CD8-positive, alpha-beta memory T cell (primary cell): ENCODE data around the gene MRC2. TPM values are rescaled to one million over a fixed set of nuclear protein-coding genes. Genes with fewer than 3 reads are reported as not detected.

Source experiments
- CTCF ChIA-PET: fragments of 350-600 bp; sonication (Branson Sonifier 250); formaldehyde crosslinking; loops from one replicate; lab custom pipeline; 2021; ENCODE audit warnings: antibody characterized with exemption; lab: Charles Lee
- POLR2A ChIA-PET: fragments of 350-600 bp; sonication (Branson Sonifier 250); formaldehyde crosslinking; loops from one replicate; lab custom pipeline; 2021; ENCODE audit warnings: antibody characterized with exemption; lab: Charles Lee
- DNase-seq, 5 donors: peaks; one replicate each; pipeline versions ENCODE4 v3.0.0 to v3.0.0-alpha.2; 2020 to 2022; ENCODE audit warnings: mixed read lengths in 1 of 5
- H3K27ac ChIP-seq: one replicate; pipeline ENCODE4 v1.7.0; 2013; ENCODE audit warnings: low read depth, mild to moderate bottlenecking, low read length, moderate library complexity
- H3K27me3 ChIP-seq: 2 replicates; pipeline ENCODE4 v1.7.0; 2013; ENCODE audit warnings: low read length, mild to moderate bottlenecking; ENCODE audit not compliant: insufficient read depth, poor library complexity, severe bottlenecking
- H3K36me3 ChIP-seq: 2 replicates; pipeline ENCODE4 v1.7.0; 2013; ENCODE audit warnings: mild to moderate bottlenecking, low read length, moderate library complexity; ENCODE audit not compliant: insufficient read depth
- H3K4me1 ChIP-seq: 2 replicates; pipeline ENCODE4 v1.7.0; 2013; ENCODE audit warnings: mild to moderate bottlenecking, low read length, moderate library complexity; ENCODE audit not compliant: insufficient read depth
- H3K4me3 ChIP-seq: 2 replicates; pipeline ENCODE4 v1.7.0; 2013; ENCODE audit warnings: mild to moderate bottlenecking, low read length
- H3K9me3 ChIP-seq: 2 replicates; pipeline ENCODE4 v1.7.0; 2013; ENCODE audit warnings: mild to moderate bottlenecking, low read length
- H3K27ac Mint-ChIP-seq, 8 donors: one replicate each; pipeline ENCODE4 v1.8.0; 2020 to 2021; ENCODE audit warnings: mixed read lengths in 8 of 8, mild to moderate bottlenecking in 6 of 8, inconsistent platforms in 3 of 8, moderate library complexity in 3 of 8
- H3K27me3 Mint-ChIP-seq, 2 donors: one replicate each; pipeline ENCODE4 v1.8.0; 2020 to 2021; ENCODE audit warnings: mixed read lengths in 2 of 2, mild to moderate bottlenecking in 1 of 2, moderate library complexity in 1 of 2
- H3K36me3 Mint-ChIP-seq, 3 donors: one replicate each; pipeline ENCODE4 v1.8.0; 2020 to 2021; ENCODE audit warnings: mixed read lengths in 3 of 3, inconsistent platforms in 1 of 3, mild to moderate bottlenecking in 1 of 3
- H3K4me1 Mint-ChIP-seq, 3 donors: one replicate each; pipeline ENCODE4 v1.8.0; 2020 to 2021; ENCODE audit warnings: mixed read lengths in 3 of 3, inconsistent platforms in 1 of 3, mild to moderate bottlenecking in 1 of 3
- H3K4me3 Mint-ChIP-seq, 7 donors: one replicate each; pipeline ENCODE4 v1.8.0; 2020 to 2021; ENCODE audit warnings: mixed read lengths in 7 of 7, mild to moderate bottlenecking in 6 of 7, moderate library complexity in 4 of 7, inconsistent platforms in 2 of 7
- H3K9me3 Mint-ChIP-seq, 5 donors: one replicate each; pipeline ENCODE4 v1.8.0; 2020 to 2022; ENCODE audit warnings: mixed read lengths in 5 of 5, mild to moderate bottlenecking in 3 of 5, moderate library complexity in 2 of 5, inconsistent platforms in 1 of 5
- polyA plus RNA-seq: library from polyadenylated mRNA; unstranded; fragments of 300-500 nt; fragmentation: Illumina TruSeq; gene quantifications from one replicate; pipeline ENCODE4 v1.2.3, GENCODE V29; 2021
- total RNA-seq, 2 experiments: library from RNA; stranded (reverse); gene quantifications; one replicate each; pipeline ENCODE4 v1.2.3, GENCODE V29; 2021

MRC2 gene
- total and polyA plus RNA-seq, 3 experiments from 2014 or later = 0.08 to 10.2 (median 10.0) TPM

DNA sequence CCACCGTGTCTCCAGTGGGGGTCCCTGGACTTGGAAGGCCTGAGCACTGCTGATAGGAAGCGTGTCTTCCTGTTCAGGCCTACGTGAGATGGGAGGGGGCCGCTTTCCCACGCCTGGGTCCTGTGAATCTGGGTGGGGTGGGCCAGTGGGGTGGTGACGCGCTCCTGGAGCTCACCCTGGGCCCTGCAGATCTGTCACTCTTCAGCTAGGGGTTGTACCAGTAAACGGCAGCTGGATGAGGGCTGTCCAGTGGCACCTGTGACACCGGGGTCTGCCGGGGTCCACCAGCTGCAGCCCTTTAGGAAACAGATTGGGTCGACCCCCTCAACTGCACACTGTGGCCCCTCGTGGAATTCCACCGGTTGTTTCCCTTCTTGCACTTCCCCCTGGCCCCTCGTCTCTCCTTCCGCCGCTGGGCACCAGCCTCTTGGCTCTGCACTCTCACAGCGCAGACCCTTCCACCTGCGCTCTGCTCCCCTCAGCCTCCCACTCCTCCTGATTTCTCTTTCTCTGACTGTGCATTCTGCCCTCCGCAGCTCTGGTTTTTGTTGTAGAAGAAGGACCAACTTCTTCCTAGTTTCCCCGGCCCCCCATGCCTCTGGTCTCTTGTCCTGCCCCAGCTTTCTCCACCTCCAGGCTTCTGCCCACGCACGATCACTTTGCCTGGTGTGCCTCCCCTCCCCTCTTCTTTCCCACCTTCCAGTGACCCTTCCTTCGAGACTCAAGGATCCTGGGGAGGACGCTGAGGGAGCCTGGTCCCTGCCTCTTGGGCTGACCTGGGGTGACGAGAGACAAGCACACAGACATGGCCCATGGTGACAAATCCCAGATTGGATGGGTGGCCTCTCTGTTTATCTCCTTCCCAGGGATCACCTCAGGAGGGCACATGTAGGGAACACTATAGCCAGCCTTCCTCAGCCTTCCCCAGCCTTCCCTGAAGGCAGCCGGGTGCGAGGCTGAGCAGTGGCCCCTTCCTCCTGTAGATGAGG is 4.8 kb downstream of the MRC2 start:
- H3K27ac ChIP-seq = no peak overlapping the region
- ChIA-PET POLR2A (no interaction called here), CTCF (no interaction called here)
- no peaks in the 10 kb centered on the region for H3K36me3 Mint-ChIP-seq
- H3K4me1 Mint-ChIP-seq = peaks cover 5 to 7% (median 6%) of the 10 kb centered on the region in 3 donors
- H3K27me3 Mint-ChIP-seq = peaks cover 7 to 26% of the 10 kb centered on the region in 2 donors
- H3K27ac Mint-ChIP-seq = no peak overlapping the region
- no peaks in the 10 kb centered on the region for H3K27me3 ChIP-seq
- no peak overlapping the region for H3K4me3 Mint-ChIP-seq
- H3K36me3 ChIP-seq = no peaks in the 10 kb centered on the region
- no peak overlapping the region for H3K4me3 ChIP-seq
- H3K9me3 Mint-ChIP-seq = no peaks in the 10 kb centered on the region
- peaks cover 7% of the 10 kb centered on the region for H3K4me1 ChIP-seq
- no peak for DNase-seq
- no peaks in the 10 kb centered on the region for H3K9me3 ChIP-seq

DNA sequence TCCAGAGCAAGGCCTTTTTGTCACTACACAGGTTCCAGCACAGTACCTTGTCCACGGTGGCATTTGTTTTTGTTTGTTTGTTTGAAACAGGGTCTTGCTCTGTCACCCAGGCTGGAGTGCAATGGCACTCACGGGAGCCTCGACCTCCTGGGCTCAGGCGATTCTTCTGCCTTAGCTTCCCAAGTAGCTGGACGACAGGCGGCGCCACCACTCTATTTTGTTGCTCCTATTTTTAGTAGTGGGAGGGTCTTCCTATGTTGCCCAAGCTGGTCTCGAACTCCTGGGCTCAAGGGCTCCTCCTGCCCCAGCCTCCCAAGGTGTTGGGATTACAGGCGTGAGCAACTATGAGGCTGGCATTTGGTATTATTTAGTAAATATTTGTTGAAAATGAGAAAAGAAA is 10.3 kb downstream of the MRC2 start:
- Mint-ChIP-seq H3K36me3 (no peaks in the 10 kb centered on the region), H3K9me3 (no peaks in the 10 kb centered on the region), H3K4me3 (no peak overlapping the region), H3K4me1 (no peaks in the 10 kb centered on the region), H3K27me3 (peaks cover 6 to 17% of the 10 kb centered on the region in 2 donors), H3K27ac (no peak overlapping the region)
- Histone ChIP-seq H3K4me3 (no peak overlapping the region), H3K27me3 (no peaks in the 10 kb centered on the region), H3K4me1 (no peaks in the 10 kb centered on the region), H3K36me3 (no peaks in the 10 kb centered on the region), H3K27ac (no peak overlapping the region), H3K9me3 (no peaks in the 10 kb centered on the region)
- POLR2A ChIA-PET = no interaction called here
- no peak for DNase-seq
- CTCF ChIA-PET = no interaction called here

GRCh38 chr17:62641153-62641552 is 13.7 kb downstream of the MRC2 start:
- Histone ChIP-seq H3K36me3 (no peaks in the 10 kb centered on the region), H3K4me1 (no peaks in the 10 kb centered on the region), H3K4me3 (no peak overlapping the region), H3K27ac (no peak overlapping the region), H3K27me3 (no peaks in the 10 kb centered on the region), H3K9me3 (no peaks in the 10 kb centered on the region)
- DNase-seq = no peak
- ChIA-PET POLR2A (no interaction called here), CTCF (interaction anchor here (0.7 kb wide), 1 partner anchor 46 kb away, joined by 3 read pairs; no protein-coding TSS in a partner anchor)
- H3K27ac Mint-ChIP-seq = no peak overlapping the region
- no peaks in the 10 kb centered on the region for H3K36me3 Mint-ChIP-seq
- H3K4me3 Mint-ChIP-seq = no peak overlapping the region
- peaks cover 6 to 20% of the 10 kb centered on the region in 2 donors for H3K27me3 Mint-ChIP-seq
- peaks cover 0 to 5% (median 0%) of the 10 kb centered on the region in 3 donors for H3K4me1 Mint-ChIP-seq
- no peaks in the 10 kb centered on the region for H3K9me3 Mint-ChIP-seq

DNA sequence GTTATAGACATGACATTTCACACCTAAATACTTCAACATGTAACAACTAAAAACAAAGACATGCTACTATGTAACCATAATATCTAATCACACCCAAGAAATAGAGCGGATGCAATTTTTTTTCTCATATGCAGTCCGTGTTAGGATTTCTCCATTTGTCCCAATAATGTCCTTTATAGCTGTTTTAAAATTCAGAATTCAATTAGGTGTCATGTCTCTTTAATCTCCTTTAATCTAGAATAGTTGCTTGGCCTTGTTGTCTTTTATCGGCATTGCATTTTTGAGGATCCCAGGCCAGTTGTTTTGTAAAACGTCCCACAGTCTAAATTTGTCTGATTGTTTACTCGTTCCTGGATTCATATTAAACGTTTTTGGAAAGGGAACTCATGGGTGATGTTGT is 14.5 kb downstream of the MRC2 start:
- POLR2A ChIA-PET = no interaction called here
- CTCF ChIA-PET = interaction anchor here (1.1 kb wide), 1 partner anchor 15 kb away, joined by 3 read pairs; no protein-coding TSS in a partner anchor
- no peaks in the 10 kb centered on the region for H3K27me3 ChIP-seq
- no peaks in the 10 kb centered on the region for H3K36me3 ChIP-seq
- no peaks in the 10 kb centered on the region for H3K9me3 ChIP-seq
- DNase-seq = no peak
- Mint-ChIP-seq H3K27ac (no peak overlapping the region), H3K36me3 (no peaks in the 10 kb centered on the region), H3K4me1 (peaks cover 0 to 5% (median 0%) of the 10 kb centered on the region in 3 donors), H3K27me3 (peaks cover 6 to 20% of the 10 kb centered on the region in 2 donors), H3K9me3 (no peaks in the 10 kb centered on the region), H3K4me3 (no peak overlapping the region)
- H3K4me1 ChIP-seq = no peaks in the 10 kb centered on the region
- H3K4me3 ChIP-seq = no peak overlapping the region
- no peak overlapping the region for H3K27ac ChIP-seq

DNA sequence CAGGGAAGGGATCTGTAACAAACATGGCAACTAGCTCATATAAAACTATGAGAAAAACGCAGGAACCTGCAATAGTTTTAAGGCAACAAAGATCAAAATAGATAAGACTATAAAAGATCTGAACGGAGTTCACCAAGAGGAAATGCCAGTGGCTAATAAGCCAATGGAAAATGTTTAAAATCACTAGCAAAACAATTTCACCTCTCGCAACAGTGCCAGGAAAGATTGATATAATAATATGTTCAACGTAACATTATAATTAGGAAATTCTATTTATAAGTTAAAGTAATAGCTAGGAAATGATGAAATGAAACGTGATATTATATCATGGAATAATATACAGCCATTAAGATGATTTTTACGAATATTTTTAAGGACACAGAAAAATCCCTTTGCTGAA is 16.0 kb downstream of the MRC2 start:
- no peaks in the 10 kb centered on the region for H3K27me3 ChIP-seq
- ChIA-PET CTCF (no interaction called here), POLR2A (no interaction called here)
- H3K9me3 Mint-ChIP-seq = no peaks in the 10 kb centered on the region
- no peak overlapping the region for H3K4me3 Mint-ChIP-seq
- H3K27ac ChIP-seq = no peak overlapping the region
- no peaks in the 10 kb centered on the region for H3K9me3 ChIP-seq
- no peaks in the 10 kb centered on the region for H3K4me1 ChIP-seq
- H3K36me3 Mint-ChIP-seq = no peaks in the 10 kb centered on the region
- H3K27ac Mint-ChIP-seq = peak overlapping the region in 1 of 8 donors; percentile 20
- no peak for DNase-seq
- H3K36me3 ChIP-seq = no peaks in the 10 kb centered on the region
- H3K4me1 Mint-ChIP-seq = peaks cover 0 to 5% (median 0%) of the 10 kb centered on the region in 3 donors
- peaks cover 6 to 20% of the 10 kb centered on the region in 2 donors for H3K27me3 Mint-ChIP-seq
- H3K4me3 ChIP-seq = no peak overlapping the region

DNA sequence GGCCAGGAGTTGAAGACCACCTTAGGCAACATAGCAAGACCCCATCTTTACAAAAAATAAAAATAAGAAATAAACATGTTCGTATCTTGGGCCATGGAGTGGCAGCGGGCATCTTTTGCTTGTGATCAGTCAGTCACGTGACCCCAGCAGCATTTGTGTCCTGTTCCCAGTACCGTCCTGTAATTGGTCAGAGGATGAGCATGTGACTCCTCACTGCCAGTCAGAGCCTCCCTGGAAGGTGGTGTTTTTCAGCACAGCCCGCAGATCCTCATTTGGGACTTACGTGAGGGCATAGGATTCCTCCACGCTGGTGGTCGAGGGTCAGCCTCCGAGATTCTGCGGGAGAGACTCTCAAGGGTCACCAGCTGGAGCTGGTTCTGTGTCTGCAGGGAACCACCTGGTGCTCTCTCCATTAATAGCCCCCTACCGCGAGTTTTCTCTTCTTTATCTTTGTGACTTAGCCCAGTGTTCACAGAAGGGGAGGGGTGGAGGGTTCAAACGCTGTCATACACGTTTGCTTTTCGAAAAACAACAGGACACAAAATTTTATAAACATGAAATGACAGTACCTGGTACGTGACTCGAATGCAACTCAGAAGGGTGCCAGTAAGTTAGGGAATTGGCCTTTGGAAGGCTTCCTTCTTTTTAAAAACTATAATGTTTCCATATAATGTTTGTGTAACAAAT is 17.2 kb downstream of the MRC2 start:
- H3K4me3 ChIP-seq = no peak overlapping the region
- H3K9me3 Mint-ChIP-seq = no peaks in the 10 kb centered on the region
- H3K36me3 Mint-ChIP-seq = no peaks in the 10 kb centered on the region
- H3K36me3 ChIP-seq = no peaks in the 10 kb centered on the region
- H3K9me3 ChIP-seq = no peaks in the 10 kb centered on the region
- H3K4me3 Mint-ChIP-seq = no peak overlapping the region
- ChIA-PET POLR2A (no interaction called here), CTCF (no interaction called here)
- H3K27ac ChIP-seq = no peak overlapping the region
- peaks cover 10 to 20% of the 10 kb centered on the region in 2 donors for H3K27me3 Mint-ChIP-seq
- no peaks in the 10 kb centered on the region for H3K4me1 ChIP-seq
- H3K4me1 Mint-ChIP-seq = peaks cover 0 to 5% (median 0%) of the 10 kb centered on the region in 3 donors
- no peak for DNase-seq
- no peaks in the 10 kb centered on the region for H3K27me3 ChIP-seq
- no peak overlapping the region for H3K27ac Mint-ChIP-seq

- peak overlapping the region in 1 of 7 donors; percentile 44 for H3K4me3 Mint-ChIP-seq
- Histone ChIP-seq H3K27me3 (no peaks in the 10 kb centered on the region), H3K27ac (no peak overlapping the region), H3K4me1 (peaks cover 5% of the 10 kb centered on the region), H3K9me3 (no peaks in the 10 kb centered on the region), H3K4me3 (no peak overlapping the region), H3K36me3 (no peaks in the 10 kb centered on the region)
- H3K27ac Mint-ChIP-seq = no peak overlapping the region
- CTCF ChIA-PET = no interaction called here
- POLR2A ChIA-PET = no interaction called here
- peaks cover 8 to 11% of the 10 kb centered on the region in 2 donors for H3K27me3 Mint-ChIP-seq
- H3K9me3 Mint-ChIP-seq = no peaks in the 10 kb centered on the region
- H3K4me1 Mint-ChIP-seq = peaks cover 11 to 19% (median 16%) of the 10 kb centered on the region in 3 donors
- no peak for DNase-seq
- no peaks in the 10 kb centered on the region for H3K36me3 Mint-ChIP-seq
Observed at GRCh38 chr17:62648251-62648955, 20.9 kb downstream of the MRC2 start.
